Thyroid gland (tissue), 4 donors: ENCODE results near the gene RAB1B. TPM values are rescaled to one million over a fixed set of nuclear protein-coding genes. Genes with fewer than 3 reads are reported as not detected.
A peak's percentile ranks its signal among the peaks of the same experiment; 100 is the strongest.

ENCODE experiments used
- DNase-seq, 2 donors: peaks; one replicate each; pipeline ENCODE4 v3.0.0-alpha.2; 2019
- H3K27ac ChIP-seq, 3 donors: fragments of 200-600 bp; sonication (generic); 1 replicate in 2 of 3; 2 replicates in 1 of 3; pipeline ENCODE4 v1.5.1; 2016 to 2019; ENCODE audit warnings: mild to moderate bottlenecking in 1 of 3, moderate library complexity in 1 of 3
- H3K27me3 ChIP-seq: fragments of 200-600 bp; sonication (generic); one replicate; pipeline ENCODE4 v1.5.1; 2019
- H3K36me3 ChIP-seq, 2 donors: fragments of 200-600 bp; sonication (generic); one replicate each; pipeline ENCODE4 v1.5.1; 2016 to 2019
- H3K4me1 ChIP-seq, 2 donors: fragments of 200-600 bp; sonication (generic); one replicate each; pipeline ENCODE4 v1.5.1; 2017 to 2019
- H3K4me3 ChIP-seq, 3 donors: fragments of 200-600 bp; sonication (generic); replicated peaks in 1 of 3; 1 replicate in 2 of 3; 2 replicates in 1 of 3; pipeline ENCODE4 v1.5.1; 2016; ENCODE audit warnings: mild to moderate bottlenecking in 1 of 3
- H3K9me3 ChIP-seq: fragments of 200-600 bp; sonication (generic); one replicate; pipeline ENCODE4 v1.5.1; 2017
- POLR2A ChIP-seq, 2 donors: fragments of 450-650 bp; IDR thresholded peaks; one replicate each; pipeline ENCODE4 v1.6.1; 2017; ENCODE audit warnings: antibody characterized with exemption in 2 of 2, mild to moderate bottlenecking in 2 of 2, moderate library complexity in 1 of 2
- WGBS, 2 donors: methylation state at CpG; one replicate each; pipeline ENCODE4 v1.1.5; 2017; 5-methylcytosine and 5-hydroxymethylcytosine counted together
- intact Hi-C: fragments of 100-400 bp; cut with DNase I; formaldehyde crosslinking; loops from one replicate; pipeline ENCODE4 v1.15.1; 2023
- total RNA-seq, 4 donors: library from RNA; depleted of rRNA; stranded (reverse); fragments of >200 nt; gene quantifications; one replicate each; pipeline ENCODE4 v1.2.3, GENCODE V29; 2016
- TF ChIP-seq, protein P1 (sequence below), 6 experiments: fragments of 200-600 bp in 3 of 6; fragments of 450-650 bp in 3 of 6; sonication (generic) in 3 of 6; IDR thresholded peaks; one replicate each; pipeline ENCODE4 v1.5.1; 2016 to 2019; ENCODE audit warnings: antibody characterized with exemption in 6 of 6, mild to moderate bottlenecking in 2 of 6, inconsistent platforms in 1 of 6, moderate library complexity in 1 of 6

The RAB1B gene
- total RNA-seq, 4 donors from 2014 or later: 122 to 166 (median 130) TPM

DNA sequence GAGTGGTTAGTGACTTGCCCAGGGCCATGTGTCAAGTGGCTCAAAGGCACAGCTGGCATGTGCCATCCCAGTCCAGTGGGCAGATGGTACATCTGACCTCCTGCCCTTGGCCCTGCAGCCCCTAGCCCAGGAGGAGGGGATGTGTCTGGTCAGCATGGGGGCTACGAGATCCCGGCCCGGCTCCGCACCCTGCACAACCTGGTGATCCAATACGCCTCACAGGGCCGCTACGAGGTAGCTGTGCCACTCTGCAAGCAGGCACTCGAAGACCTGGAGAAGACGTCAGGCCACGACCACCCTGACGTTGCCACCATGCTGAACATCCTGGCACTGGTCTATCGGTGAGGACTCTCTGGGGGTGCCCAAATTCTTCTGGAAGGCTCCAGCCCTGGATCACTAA, 5.7 kb upstream of the RAB1B start:
- 93% methylated on average over 6 to 8 of the region's 12 CpGs for WGBS, 2 donors
- no peak for DNase-seq
- H3K27me3 ChIP-seq: no peaks in the 10 kb centered on the region
- peaks cover 0 to 28% of the 10 kb centered on the region in 2 donors for H3K36me3 ChIP-seq
- intact Hi-C loops: no loop called here
- no peaks in the 10 kb centered on the region for H3K9me3 ChIP-seq
- peaks cover 12 to 16% of the 10 kb centered on the region in 2 donors for H3K4me1 ChIP-seq
- TF ChIP-seq, protein P1, sequence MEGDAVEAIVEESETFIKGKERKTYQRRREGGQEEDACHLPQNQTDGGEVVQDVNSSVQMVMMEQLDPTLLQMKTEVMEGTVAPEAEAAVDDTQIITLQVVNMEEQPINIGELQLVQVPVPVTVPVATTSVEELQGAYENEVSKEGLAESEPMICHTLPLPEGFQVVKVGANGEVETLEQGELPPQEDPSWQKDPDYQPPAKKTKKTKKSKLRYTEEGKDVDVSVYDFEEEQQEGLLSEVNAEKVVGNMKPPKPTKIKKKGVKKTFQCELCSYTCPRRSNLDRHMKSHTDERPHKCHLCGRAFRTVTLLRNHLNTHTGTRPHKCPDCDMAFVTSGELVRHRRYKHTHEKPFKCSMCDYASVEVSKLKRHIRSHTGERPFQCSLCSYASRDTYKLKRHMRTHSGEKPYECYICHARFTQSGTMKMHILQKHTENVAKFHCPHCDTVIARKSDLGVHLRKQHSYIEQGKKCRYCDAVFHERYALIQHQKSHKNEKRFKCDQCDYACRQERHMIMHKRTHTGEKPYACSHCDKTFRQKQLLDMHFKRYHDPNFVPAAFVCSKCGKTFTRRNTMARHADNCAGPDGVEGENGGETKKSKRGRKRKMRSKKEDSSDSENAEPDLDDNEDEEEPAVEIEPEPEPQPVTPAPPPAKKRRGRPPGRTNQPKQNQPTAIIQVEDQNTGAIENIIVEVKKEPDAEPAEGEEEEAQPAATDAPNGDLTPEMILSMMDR (IDR thresholded peaks at IDR 0.05): no peak
- no peak for TF ChIP-seq POLR2A (IDR thresholded peaks at IDR 0.05)
- no peak overlapping the region for H3K4me3 ChIP-seq
- no peak overlapping the region for H3K27ac ChIP-seq

DNA sequence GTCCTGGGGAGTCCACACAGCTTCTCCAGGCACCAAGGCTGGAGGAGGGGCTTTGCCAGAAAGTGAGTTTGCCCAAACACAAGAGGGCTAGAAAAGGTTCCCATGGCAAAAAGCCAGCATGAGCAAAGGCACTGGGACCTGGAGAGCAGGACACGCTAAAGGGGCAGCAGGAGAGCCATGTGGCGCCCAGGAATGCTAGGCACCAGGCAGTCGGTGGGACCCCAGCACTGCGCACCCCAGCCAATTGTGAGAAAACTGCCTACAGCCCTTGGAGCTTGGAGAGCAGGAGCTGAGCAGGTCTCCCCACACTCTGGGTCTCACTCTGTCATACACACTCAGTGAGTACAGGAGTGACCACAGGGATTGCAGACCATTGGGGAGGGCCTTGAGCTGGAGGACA, 5.2 kb upstream of the RAB1B start:
- Histone ChIP-seq H3K27me3 (no peaks in the 10 kb centered on the region), H3K4me1 (peaks cover 12 to 16% of the 10 kb centered on the region in 2 donors), H3K4me3 (no peak overlapping the region), H3K27ac (no peak overlapping the region), H3K36me3 (peaks cover 0 to 28% of the 10 kb centered on the region in 2 donors), H3K9me3 (no peaks in the 10 kb centered on the region)
- no peak for DNase-seq
- no peak for TF ChIP-seq POLR2A (IDR thresholded peaks at IDR 0.05)
- TF ChIP-seq, protein P1 (IDR thresholded peaks at IDR 0.05): no peak
- WGBS, 2 donors: 100% methylated on average over 2 to 4 of the region's 4 CpGs
- intact Hi-C loops: no loop called here

DNA sequence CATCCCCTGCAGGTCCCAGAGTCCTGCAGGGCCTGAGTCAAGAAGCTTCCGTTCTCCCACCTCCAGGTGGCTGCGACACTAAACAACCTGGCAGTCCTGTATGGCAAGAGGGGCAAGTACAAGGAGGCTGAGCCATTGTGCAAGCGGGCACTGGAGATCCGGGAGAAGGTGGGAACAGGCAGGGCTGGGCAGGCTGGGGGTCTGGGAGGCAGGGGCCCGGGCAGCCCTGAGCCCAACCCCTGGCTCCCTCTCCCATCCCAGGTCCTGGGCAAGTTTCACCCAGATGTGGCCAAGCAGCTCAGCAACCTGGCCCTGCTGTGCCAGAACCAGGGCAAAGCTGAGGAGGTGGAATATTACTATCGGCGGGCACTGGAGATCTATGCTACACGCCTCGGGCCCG, 4.7 kb upstream of the RAB1B start:
- DNase-seq: no peak
- peaks cover 0 to 28% of the 10 kb centered on the region in 2 donors for H3K36me3 ChIP-seq
- no peak overlapping the region for H3K4me3 ChIP-seq
- H3K27ac ChIP-seq: no peak overlapping the region
- H3K4me1 ChIP-seq: peaks cover 6 to 11% of the 10 kb centered on the region in 2 donors
- no peak for TF ChIP-seq POLR2A (IDR thresholded peaks at IDR 0.05)
- TF ChIP-seq, protein P1 (IDR thresholded peaks at IDR 0.05): no peak
- H3K9me3 ChIP-seq: no peaks in the 10 kb centered on the region
- 94 to 96% methylated on average over 7 of the region's 10 CpGs for WGBS, 2 donors
- H3K27me3 ChIP-seq: no peaks in the 10 kb centered on the region
- intact Hi-C loops: no loop called here

DNA sequence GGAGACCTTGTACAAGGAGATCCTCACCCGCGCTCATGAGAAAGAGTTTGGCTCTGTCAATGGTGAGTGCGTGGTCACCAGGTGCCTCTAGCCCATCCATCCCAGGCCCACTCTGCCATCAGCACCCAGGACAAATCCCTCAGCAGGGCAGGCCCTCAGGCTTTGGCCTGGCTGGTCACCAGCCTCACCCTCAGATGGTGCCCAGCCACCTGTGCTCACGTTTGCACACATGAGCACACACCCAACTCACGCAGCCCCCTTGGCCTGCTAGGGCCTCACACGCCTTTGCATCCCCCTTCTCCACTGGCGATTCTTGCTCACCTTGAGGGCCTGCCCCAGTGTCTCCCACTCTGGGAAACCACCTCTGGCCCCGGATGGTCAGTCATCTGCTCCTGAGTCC, 4.1 kb upstream of the RAB1B start:
- Histone ChIP-seq H3K27ac (no peak overlapping the region), H3K9me3 (no peaks in the 10 kb centered on the region), H3K4me1 (peaks cover 9 to 12% of the 10 kb centered on the region in 2 donors), H3K36me3 (peaks cover 0 to 28% of the 10 kb centered on the region in 2 donors), H3K4me3 (no peak overlapping the region), H3K27me3 (no peaks in the 10 kb centered on the region)
- DNase-seq: no peak
- intact Hi-C loops: no loop called here
- TF ChIP-seq, protein P1 (IDR thresholded peaks at IDR 0.05): no peak
- TF ChIP-seq POLR2A (IDR thresholded peaks at IDR 0.05): no peak
- WGBS, 2 donors: 93 to 96% methylated on average over 8 of the region's 8 CpGs

DNA sequence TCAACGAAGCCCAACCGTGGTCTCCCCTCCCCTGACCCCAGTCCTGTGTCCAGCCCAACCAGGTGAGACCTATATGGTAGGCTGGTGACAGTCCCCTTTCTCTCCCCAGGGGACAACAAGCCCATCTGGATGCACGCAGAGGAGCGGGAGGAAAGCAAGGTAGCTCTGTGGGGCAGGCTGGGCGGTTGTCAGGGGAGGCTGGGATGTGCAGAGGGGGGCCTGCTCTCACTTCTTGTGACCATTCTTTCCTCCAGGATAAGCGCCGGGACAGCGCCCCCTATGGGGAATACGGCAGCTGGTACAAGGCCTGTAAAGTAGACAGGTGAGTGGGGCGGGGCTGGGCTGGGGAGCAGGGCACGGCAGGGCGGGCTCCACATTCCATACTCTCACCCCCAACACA, 3.5 kb upstream of the RAB1B start:
- no peak overlapping the region for H3K27ac ChIP-seq
- TF ChIP-seq, protein P1 (IDR thresholded peaks at IDR 0.05): peak in 1 of 6 experiments; percentile 16
- no peak for TF ChIP-seq POLR2A (IDR thresholded peaks at IDR 0.05)
- no peak overlapping the region for H3K4me3 ChIP-seq
- peaks cover 0 to 26% of the 10 kb centered on the region in 2 donors for H3K36me3 ChIP-seq
- no peak for DNase-seq
- peaks cover 14 to 17% of the 10 kb centered on the region in 2 donors for H3K4me1 ChIP-seq
- no peaks in the 10 kb centered on the region for H3K27me3 ChIP-seq
- 75 to 85% methylated on average over 11 to 12 of the region's 12 CpGs for WGBS, 2 donors
- H3K9me3 ChIP-seq: no peaks in the 10 kb centered on the region
- intact Hi-C loops: no loop called here
